ENCODE measurements around the gene FGF18.

FGF18 gene

GRCh38 chr5:171483551-171484135 is 64.2 kb downstream of the FGF18 start:
- Histone ChIP-seq H3K4me3 (ENCODE audit: low read depth, low read length) (no peak overlapping the region), H3K9me3 (no peaks in the 10 kb centered on the region), H3K4me1 (no peaks in the 10 kb centered on the region), H3K36me3 (no peaks in the 10 kb centered on the region), H3K27me3 (no peaks in the 10 kb centered on the region)
- DNase-seq: no peak
- TF ChIP-seq, protein P1, sequence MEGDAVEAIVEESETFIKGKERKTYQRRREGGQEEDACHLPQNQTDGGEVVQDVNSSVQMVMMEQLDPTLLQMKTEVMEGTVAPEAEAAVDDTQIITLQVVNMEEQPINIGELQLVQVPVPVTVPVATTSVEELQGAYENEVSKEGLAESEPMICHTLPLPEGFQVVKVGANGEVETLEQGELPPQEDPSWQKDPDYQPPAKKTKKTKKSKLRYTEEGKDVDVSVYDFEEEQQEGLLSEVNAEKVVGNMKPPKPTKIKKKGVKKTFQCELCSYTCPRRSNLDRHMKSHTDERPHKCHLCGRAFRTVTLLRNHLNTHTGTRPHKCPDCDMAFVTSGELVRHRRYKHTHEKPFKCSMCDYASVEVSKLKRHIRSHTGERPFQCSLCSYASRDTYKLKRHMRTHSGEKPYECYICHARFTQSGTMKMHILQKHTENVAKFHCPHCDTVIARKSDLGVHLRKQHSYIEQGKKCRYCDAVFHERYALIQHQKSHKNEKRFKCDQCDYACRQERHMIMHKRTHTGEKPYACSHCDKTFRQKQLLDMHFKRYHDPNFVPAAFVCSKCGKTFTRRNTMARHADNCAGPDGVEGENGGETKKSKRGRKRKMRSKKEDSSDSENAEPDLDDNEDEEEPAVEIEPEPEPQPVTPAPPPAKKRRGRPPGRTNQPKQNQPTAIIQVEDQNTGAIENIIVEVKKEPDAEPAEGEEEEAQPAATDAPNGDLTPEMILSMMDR (IDR thresholded peaks at IDR 0.05; ENCODE audit: low read depth, low read length): no peak

- H3K4me1 ChIP-seq: no peaks in the 10 kb centered on the region
- TF ChIP-seq, protein P1 (IDR thresholded peaks at IDR 0.05; ENCODE audit: low read depth, low read length): peak; percentile 65
- no peaks in the 10 kb centered on the region for H3K9me3 ChIP-seq
- peak; percentile 33 for DNase-seq
- H3K4me3 ChIP-seq (ENCODE audit: low read depth, low read length): no peak overlapping the region
- H3K36me3 ChIP-seq: no peaks in the 10 kb centered on the region
- no peaks in the 10 kb centered on the region for H3K27me3 ChIP-seq
Observed at GRCh38 chr5:171484460-171484899, 65.0 kb downstream of the FGF18 start.

DNA sequence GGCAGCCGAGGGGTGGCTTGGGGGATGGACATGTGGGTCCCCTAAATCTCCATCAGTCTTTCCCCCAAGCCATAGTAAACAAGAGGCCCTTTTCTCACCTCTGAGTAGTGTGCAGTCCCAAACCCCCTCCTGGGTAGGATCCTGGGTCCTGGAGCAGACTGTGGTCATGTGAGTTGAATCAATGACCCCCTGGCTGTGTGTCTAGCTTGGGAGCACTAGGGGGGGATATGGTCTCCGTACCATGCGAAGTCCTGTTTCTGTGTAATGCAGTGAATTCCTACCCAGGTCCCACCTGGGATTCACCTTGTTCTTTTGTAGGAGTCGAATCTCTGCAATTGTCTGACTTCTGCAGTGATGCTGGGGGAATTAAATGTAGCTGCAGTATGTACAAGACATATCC is 66.2 kb downstream of the FGF18 start:
- Histone ChIP-seq H3K4me1 (no peaks in the 10 kb centered on the region), H3K9me3 (no peaks in the 10 kb centered on the region), H3K27me3 (no peaks in the 10 kb centered on the region), H3K36me3 (no peaks in the 10 kb centered on the region), H3K4me3 (ENCODE audit: low read depth, low read length) (no peak overlapping the region)
- DNase-seq: no peak
- TF ChIP-seq, protein P1 (IDR thresholded peaks at IDR 0.05; ENCODE audit: low read depth, low read length): no peak

GRCh38 chr5:171486613-171487012 is 67.2 kb downstream of the FGF18 start:
- TF ChIP-seq, protein P1 (IDR thresholded peaks at IDR 0.05; ENCODE audit: low read depth, low read length): no peak
- Histone ChIP-seq H3K4me1 (no peaks in the 10 kb centered on the region), H3K4me3 (ENCODE audit: low read depth, low read length) (no peak overlapping the region), H3K36me3 (no peaks in the 10 kb centered on the region), H3K27me3 (no peaks in the 10 kb centered on the region), H3K9me3 (no peaks in the 10 kb centered on the region)
- no peak for DNase-seq

DNA sequence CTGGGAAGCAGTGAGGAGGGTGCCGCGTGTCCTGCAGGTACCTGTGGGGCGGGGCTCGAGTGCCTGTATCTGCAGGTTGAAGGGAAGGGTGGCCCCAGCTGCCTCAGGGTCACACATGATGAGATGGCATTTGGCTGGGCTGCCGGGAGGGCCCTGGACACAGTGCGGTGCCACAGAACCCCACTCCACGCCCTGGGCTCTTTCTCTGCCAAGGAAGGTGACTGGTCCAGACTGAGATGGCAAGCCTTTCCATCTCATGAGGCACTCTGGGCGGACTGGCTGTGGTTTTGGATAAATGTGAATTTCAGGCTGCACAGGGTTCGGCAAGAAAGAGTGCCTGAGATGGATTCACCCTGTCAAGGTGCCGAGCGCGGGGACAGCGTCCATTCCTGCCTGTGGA is 69.4 kb downstream of the FGF18 start:
- Histone ChIP-seq H3K4me3 (ENCODE audit: low read depth, low read length) (no peak overlapping the region), H3K9me3 (no peaks in the 10 kb centered on the region), H3K4me1 (peaks cover 15% of the 10 kb centered on the region), H3K36me3 (no peaks in the 10 kb centered on the region), H3K27me3 (no peaks in the 10 kb centered on the region)
- TF ChIP-seq, protein P1 (IDR thresholded peaks at IDR 0.05; ENCODE audit: low read depth, low read length): no peak
- no peak for DNase-seq

DNA sequence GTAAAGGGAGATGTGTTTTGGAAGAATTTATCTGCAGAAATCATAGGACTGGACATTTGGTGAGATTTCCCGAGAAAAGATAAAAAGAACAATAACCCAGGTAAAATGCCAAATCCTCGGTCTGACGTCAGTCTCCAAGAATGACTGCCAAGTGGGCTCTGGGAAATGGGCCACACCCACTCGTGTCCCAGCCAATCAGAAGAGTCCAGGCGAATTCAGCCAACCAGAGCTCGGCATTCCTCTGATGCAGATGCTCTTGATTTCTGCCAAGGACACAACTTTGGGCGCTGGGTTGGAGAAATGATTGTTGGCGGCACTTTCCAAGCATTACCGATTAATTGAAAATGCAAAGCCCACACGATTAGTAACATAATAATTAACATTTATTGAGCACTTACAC is 73.3 kb downstream of the FGF18 start:
- Histone ChIP-seq H3K4me3 (ENCODE audit: low read depth, low read length) (peak overlapping the region; percentile 11), H3K36me3 (no peaks in the 10 kb centered on the region), H3K27me3 (no peaks in the 10 kb centered on the region), H3K9me3 (no peaks in the 10 kb centered on the region), H3K4me1 (peaks cover 25% of the 10 kb centered on the region)
- peak; percentile 81 for DNase-seq
- TF ChIP-seq, protein P1 (IDR thresholded peaks at IDR 0.05; ENCODE audit: low read depth, low read length): no peak

Data from BE2C (cell line).